HEK293T (cell line): ENCODE results near the gene FA2H.
"Not testable (repeated sequence)": the region's sequence is repeated elsewhere in the genome, so short reads cannot be mapped to it uniquely, and the experiment has no call there.

ENCODE experiments used
- CTCF ChIA-PET: fragments of 350-600 bp; formaldehyde crosslinking; extraction: SDS; loops from one replicate; lab custom pipeline; 2021; ENCODE audit warnings: antibody characterized with exemption, inconsistent platforms; lab: Yijun Ruan, JAX
- POLR2A ChIA-PET: fragments of 350-600 bp; formaldehyde crosslinking; extraction: SDS; loops from one replicate; lab custom pipeline; 2020; ENCODE audit warnings: antibody characterized with exemption, inconsistent platforms; lab: Yijun Ruan, JAX
- DNase-seq: peaks from one replicate; pipeline ENCODE4 v3.0.0; 2012; ENCODE audit warnings: mixed read lengths; ENCODE audit errors: extremely low spot score
- ARNT ChIP-seq: fragments of 450-650 bp; IDR thresholded peaks from 2 replicates; pipeline ENCODE4 v1.6.1; 2017; ENCODE audit warnings: mild to moderate bottlenecking
- BHLHE40 ChIP-seq: fragments of 450-650 bp; IDR thresholded peaks from 2 replicates; pipeline ENCODE4 v1.6.1; 2016; ENCODE audit warnings: mild to moderate bottlenecking, moderate library complexity, borderline replicate concordance
- CTBP1 ChIP-seq: fragments of 450-650 bp; IDR thresholded peaks from 2 replicates; pipeline ENCODE4 v1.6.1; 2016; ENCODE audit warnings: borderline replicate concordance
- ELF4 ChIP-seq: fragments of 450-650 bp; IDR thresholded peaks from 2 replicates; pipeline ENCODE4 v1.6.1; 2017; ENCODE audit warnings: antibody characterized with exemption
- FOXA1 ChIP-seq: fragments of 450-650 bp; IDR thresholded peaks from 2 replicates; pipeline ENCODE4 v1.6.1; 2016; ENCODE audit warnings: mild to moderate bottlenecking
- FOXK2 ChIP-seq: fragments of 450-650 bp; IDR thresholded peaks from 2 replicates; pipeline ENCODE4 v1.6.1; 2016; ENCODE audit warnings: mild to moderate bottlenecking
- FOXM1 ChIP-seq: fragments of 450-650 bp; IDR thresholded peaks from 2 replicates; pipeline ENCODE4 v1.6.1; 2017; ENCODE audit warnings: mild to moderate bottlenecking, borderline replicate concordance
- HDGF ChIP-seq: fragments of 450-650 bp; IDR thresholded peaks from 2 replicates; pipeline ENCODE4 v1.6.1; 2017; ENCODE audit warnings: antibody characterized with exemption, borderline replicate concordance
- L3MBTL2 ChIP-seq: fragments of 450-650 bp; conservative IDR thresholded peaks from 2 replicates; pipeline ENCODE4 v1.6.1; 2016; ENCODE audit warnings: mild to moderate bottlenecking
- LEF1 ChIP-seq: fragments of 450-650 bp; IDR thresholded peaks from 2 replicates; pipeline ENCODE4 v1.6.1; 2017; ENCODE audit warnings: mild to moderate bottlenecking, borderline replicate concordance
- NFRKB ChIP-seq: fragments of 450-650 bp; IDR thresholded peaks from 2 replicates; pipeline ENCODE4 v1.6.1; 2016; ENCODE audit warnings: mild to moderate bottlenecking, moderate library complexity
- SP1 ChIP-seq: fragments of 450-650 bp; IDR thresholded peaks from 2 replicates; pipeline ENCODE4 v1.6.1; 2017
- SUZ12 ChIP-seq: fragments of 450-650 bp; IDR thresholded peaks from 2 replicates; pipeline ENCODE4 v1.6.1; 2016; ENCODE audit warnings: mild to moderate bottlenecking
- TARDBP ChIP-seq: fragments of 450-650 bp; IDR thresholded peaks from 2 replicates; pipeline ENCODE4 v1.6.1; 2016
- ZNF384 ChIP-seq: fragments of 450-650 bp; IDR thresholded peaks from 2 replicates; pipeline ENCODE4 v1.6.1; 2016
- TF ChIP-seq, protein P1 (sequence below): fragments of 450-650 bp; IDR thresholded peaks from 2 replicates; pipeline ENCODE4 v1.6.1; 2016

FA2H gene, protein sequence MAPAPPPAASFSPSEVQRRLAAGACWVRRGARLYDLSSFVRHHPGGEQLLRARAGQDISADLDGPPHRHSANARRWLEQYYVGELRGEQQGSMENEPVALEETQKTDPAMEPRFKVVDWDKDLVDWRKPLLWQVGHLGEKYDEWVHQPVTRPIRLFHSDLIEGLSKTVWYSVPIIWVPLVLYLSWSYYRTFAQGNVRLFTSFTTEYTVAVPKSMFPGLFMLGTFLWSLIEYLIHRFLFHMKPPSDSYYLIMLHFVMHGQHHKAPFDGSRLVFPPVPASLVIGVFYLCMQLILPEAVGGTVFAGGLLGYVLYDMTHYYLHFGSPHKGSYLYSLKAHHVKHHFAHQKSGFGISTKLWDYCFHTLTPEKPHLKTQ

DNA sequence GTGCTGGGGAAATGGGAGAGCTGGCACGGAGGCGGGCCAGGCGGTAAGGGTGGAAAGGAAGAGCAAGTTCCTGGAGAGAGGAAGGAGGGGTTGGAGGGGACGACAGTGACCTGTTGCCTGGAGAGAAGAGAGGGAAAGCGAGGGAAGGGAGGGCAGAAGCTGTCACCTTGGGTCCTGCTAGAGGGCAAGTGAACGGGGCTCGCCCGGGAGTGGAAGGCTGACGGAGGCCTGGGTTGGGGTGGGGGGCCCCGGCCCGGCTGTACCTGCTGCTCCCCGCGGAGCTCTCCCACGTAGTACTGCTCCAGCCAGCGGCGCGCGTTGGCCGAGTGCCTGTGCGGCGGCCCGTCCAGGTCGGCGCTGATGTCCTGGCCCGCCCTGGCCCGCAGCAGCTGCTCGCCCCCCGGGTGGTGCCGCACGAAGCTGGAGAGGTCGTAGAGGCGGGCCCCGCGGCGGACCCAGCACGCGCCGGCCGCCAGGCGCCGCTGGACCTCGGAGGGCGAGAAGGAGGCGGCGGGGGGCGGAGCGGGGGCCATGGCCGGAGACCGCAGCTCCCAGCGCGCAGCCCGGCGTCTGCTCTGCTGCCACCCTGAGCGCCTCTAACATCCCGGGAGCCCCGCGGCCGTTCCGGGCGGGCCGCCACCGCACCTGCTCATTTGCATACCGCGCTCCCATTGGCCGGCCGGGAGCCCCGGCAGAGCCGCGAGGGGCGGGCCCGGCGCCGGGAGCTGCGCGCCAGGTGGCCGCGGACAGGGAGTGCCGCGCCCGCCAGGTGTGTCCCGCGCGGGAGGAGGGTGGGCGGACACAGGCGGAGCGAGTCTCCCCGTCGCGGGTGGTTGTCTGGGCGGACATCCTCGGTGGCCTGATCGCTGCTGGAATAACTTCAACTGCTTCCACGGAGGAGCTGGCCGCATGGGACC is at the start of gene FA2H:
FA2H (minus strand) TSS at position 598 of the 917 bp plus-strand sequence; CDS start at position 533, 65 bp downstream.
- peak; percentile 87 for DNase-seq
- TF ChIP-seq, protein P1, sequence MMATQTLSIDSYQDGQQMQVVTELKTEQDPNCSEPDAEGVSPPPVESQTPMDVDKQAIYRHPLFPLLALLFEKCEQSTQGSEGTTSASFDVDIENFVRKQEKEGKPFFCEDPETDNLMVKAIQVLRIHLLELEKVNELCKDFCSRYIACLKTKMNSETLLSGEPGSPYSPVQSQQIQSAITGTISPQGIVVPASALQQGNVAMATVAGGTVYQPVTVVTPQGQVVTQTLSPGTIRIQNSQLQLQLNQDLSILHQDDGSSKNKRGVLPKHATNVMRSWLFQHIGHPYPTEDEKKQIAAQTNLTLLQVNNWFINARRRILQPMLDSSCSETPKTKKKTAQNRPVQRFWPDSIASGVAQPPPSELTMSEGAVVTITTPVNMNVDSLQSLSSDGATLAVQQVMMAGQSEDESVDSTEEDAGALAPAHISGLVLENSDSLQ = no peak
- 0 out of 2 replicates have a peak, but pooled peaks have one; percentile 12 for TF ChIP-seq LEF1
- TF ChIP-seq L3MBTL2 = 0 out of 2 replicates have a peak, but pooled peaks have one; percentile 47
- ChIA-PET POLR2A (interaction anchor here (0.8 to 1.7 kb wide), 4 partner anchors 8 to 61 kb away, joined by 3 to 7 read pairs (median 4); no protein-coding TSS in a partner anchor), CTCF (interaction anchor here (0.6 to 1.9 kb wide), 4 partner anchors 10 to 166 kb away, joined by 3 to 6 read pairs (median 4); no protein-coding TSS in a partner anchor)

DNA sequence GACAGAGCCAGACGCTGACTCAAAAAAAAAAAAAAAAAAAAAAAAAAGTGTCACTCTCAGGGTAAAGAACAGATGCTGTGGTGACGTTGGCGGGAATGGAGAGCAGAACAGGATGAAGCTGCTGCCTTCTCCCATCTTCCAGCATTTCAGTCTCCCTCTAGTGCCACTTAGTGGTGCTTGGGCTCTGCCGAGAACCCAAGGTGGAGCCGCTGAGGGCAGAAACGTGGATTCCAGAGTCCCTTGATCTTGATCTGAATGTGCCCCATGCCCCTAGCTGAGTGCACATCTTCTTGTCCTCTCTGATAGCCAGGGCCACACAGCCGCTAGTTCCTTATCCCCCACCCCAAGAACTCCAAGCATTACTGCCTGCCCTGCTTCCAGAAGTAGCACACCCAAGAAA is 43.2 kb upstream of the FA2H start:
- TF ChIP-seq FOXK2 = no peak
- TF ChIP-seq ZNF384 = no peak
- no peak for TF ChIP-seq LEF1
- CTCF ChIA-PET = interaction anchor here (0.6 to 2.2 kb wide), 2 partner anchors 44 to 666 kb away, joined by 4 to 10 read pairs; no protein-coding TSS in a partner anchor
- no peak for DNase-seq
- POLR2A ChIA-PET = no interaction called here

DNA sequence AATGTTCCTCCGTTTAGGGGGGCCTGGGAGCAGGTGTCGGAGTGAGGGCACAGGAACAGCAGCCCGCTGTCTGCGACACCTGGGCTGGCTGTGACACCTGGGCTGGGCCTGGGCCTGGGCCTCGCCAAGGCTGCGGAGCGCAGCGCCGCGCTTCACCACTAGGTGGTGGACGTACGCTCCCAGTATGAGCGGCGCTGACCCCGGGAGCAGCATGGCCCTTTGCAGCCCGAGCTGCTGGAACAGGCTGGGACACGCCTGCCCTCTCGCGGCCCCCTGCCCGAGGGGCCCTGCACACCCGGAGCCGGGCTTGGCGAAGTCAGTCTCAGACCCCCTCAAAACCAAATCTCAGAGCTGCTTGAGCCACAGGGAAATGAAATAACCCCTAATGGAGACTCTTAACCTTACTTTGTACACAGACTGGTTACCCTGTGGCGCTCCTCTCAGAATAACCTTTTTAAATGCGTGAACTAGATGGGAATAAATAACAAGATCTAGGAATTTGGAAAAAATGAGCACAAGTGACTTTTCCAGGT is 38.6 kb upstream of the FA2H start:
- peak; percentile 90 for DNase-seq
- TF ChIP-seq FOXA1 = no peak
- TF ChIP-seq L3MBTL2 = peak; percentile 42; the same call in 1 of the 2 replicates
- ChIA-PET CTCF (interaction anchor here (0.6 to 3.1 kb wide), 8 partner anchors 9 to 439 kb away, joined by 3 to 14 read pairs (median 4); no protein-coding TSS in a partner anchor), POLR2A (no interaction called here)

DNA sequence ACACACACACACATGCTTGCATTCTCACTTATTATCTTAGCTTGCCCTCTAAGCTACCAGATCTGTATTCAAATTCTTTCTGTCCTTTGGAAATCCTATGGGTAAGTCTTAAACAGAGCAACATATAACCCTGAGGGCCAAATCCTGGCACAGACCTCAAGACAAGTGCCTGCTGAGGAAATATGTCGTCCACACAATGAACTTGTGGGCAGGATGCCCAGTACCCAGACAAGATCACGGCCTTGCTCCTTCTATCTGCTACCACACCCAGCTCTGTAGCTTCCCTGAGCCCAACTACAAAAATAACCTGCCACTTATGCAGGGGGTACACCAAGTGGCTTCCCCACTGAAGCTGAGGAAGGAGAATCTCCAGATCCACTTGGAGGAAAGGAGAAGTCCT is 37.3 kb upstream of the FA2H start:
- CTCF ChIA-PET = interaction anchor here (1.9 kb wide), 1 partner anchor 48 kb away, joined by 5 read pairs; no protein-coding TSS in a partner anchor
- no peak for DNase-seq

DNA sequence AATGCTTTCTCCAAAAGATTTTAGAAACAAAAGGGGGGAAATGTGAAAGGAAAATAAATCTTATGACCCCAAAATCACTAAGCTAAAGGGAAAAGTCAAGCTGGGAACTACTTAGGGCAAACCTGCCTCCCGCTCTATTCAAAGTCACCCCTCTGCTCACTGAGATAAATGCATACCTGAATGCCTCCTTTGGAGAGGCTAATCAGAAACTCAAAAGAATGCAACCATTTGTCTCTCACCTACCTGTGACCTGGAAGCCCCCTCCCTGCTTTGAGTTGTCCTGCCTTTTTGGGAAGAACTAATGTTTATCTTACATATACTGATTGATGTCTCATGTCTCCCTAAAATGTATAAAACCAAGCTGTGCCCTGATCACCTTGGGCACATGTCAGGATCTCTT is 36.6 kb upstream of the FA2H start:
- POLR2A ChIA-PET = interaction anchor here (0.6 kb wide), 1 partner anchor 1631 kb away, joined by 3 read pairs; no protein-coding TSS in a partner anchor
- DNase-seq, CTCF ChIA-PET: not testable (repeated sequence)

More for the DNA sequence above, 37.3 kb upstream of the FA2H start:
- POLR2A ChIA-PET = no interaction called here
- TF ChIP-seq ARNT (no peak), HDGF (no peak), L3MBTL2 (no peak)

DNA sequence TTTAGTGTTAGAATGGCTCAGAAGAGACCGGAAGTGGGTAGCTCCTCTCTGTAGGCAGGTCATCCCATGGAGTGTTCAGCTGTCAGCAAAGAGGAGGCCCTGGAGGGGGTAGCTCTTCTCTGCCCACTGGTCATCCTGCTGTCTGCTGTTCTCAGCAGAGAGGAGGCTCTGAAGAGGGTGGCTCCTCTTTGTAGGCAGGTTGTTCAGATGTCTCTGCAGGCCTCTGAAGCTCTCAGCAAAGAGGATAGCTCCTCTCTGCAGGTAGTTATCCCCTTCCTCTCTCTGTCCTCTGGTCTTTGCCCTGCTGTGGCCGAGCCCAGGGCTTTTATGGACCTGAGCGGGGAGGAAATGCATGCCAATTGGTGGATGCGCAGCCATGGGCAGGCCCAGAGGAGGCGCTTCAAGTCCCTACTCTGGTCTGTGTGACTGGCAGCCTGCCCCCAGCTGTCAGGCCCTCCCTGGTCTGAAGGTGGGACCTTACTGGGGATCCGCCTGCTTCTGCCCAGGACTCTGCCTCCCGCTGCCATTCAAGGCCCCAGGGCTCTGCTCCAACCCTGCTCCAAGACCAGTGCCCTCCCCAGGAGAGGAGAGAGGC is 32.5 kb upstream of the FA2H start:
- CTCF ChIA-PET = no interaction called here
- POLR2A ChIA-PET = no interaction called here
- DNase-seq = no peak
- TF ChIP-seq HDGF = no peak
- no peak for TF ChIP-seq FOXK2
- TF ChIP-seq ARNT = no peak
- TF ChIP-seq ELF4 = no peak
- TF ChIP-seq BHLHE40 = no peak
- no peak for TF ChIP-seq CTBP1
- no peak for TF ChIP-seq TARDBP
- no peak for TF ChIP-seq FOXM1
- no peak for TF ChIP-seq LEF1
- TF ChIP-seq, protein P1 = no peak
- TF ChIP-seq SUZ12 = no peak
- TF ChIP-seq SP1 = no peak
- no peak for TF ChIP-seq FOXA1
- no peak for TF ChIP-seq L3MBTL2
- no peak for TF ChIP-seq ZNF384
- no peak for TF ChIP-seq NFRKB
